Measurements from ENCODE around the gene EHBP1L1. TPM values are rescaled to one million over a fixed set of nuclear protein-coding genes. Genes with fewer than 3 reads are reported as not detected.

Gene EHBP1L1
- total and polyA plus RNA-seq, 2 of the 13 experiments (the other 11 are each of a cell fraction or from before 2014, with no cell fraction given): 8.3 to 10.6 TPM

DNA sequence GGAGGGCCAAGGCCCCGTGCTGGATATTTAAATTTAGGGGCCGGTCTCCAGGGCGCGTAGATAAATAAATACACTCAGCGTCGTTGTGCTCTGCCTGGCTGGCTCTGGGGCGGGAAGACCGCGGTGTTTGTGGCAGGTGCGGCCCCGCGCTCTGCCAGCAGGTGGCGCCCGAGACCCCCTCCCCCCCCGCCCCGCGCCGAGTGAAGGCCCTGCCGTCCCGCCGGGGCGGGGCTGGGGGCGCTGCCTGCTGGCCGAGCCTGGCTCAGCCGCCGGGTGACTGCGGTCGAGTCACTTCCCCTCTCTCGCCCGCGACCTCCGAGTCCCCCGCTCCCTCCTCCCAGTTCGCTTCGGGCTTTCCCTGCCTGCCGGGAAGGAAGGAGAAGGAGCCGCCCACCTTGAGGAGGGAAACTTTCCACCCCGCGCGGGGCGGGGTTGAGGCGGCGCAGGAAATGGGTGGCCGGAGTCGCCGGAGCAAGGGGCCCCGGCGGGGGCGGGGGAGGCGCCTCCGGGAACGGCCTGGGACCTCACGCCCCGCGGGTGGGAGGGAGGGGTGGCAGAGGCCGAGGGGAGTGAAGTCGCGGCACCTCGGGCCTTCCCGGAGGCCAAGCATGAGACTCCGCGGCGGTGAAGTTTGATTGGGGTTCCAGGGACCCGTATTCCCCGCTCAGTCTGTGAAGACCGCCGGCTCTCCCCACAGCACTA is 1.6 kb upstream of the EHBP1L1 start (continued):
- TF ChIP-seq ZNF30 (CRISPR knock-in tag; IDR thresholded peaks at IDR 0.05) (no peak), ZNF775 (CRISPR knock-in tag; IDR thresholded peaks at IDR 0.05; ENCODE audit: borderline replicate concordance) (no peak), IRF2 (CRISPR knock-in tag; IDR thresholded peaks at IDR 0.05) (no peak), ZNF225 (CRISPR knock-in tag; IDR thresholded peaks at IDR 0.05) (no peak), GPN1 (CRISPR knock-in tag; IDR thresholded peaks at IDR 0.05; ENCODE audit: borderline replicate concordance) (no peak), ELF1 (CRISPR knock-in tag; IDR thresholded peaks at IDR 0.05) (no peak), SETDB1 (CRISPR knock-in tag; IDR thresholded peaks at IDR 0.05; ENCODE audit: borderline replicate concordance) (no peak), ZBTB7A (CRISPR knock-in tag; IDR thresholded peaks at IDR 0.05) (no peak), U2AF2 (IDR thresholded peaks at IDR 0.05; ENCODE audit: low read depth, low read length) (no peak), ZBTB1 (CRISPR knock-in tag; IDR thresholded peaks at IDR 0.05; ENCODE audit: borderline replicate concordance) (no peak), ZNF263 (CRISPR knock-in tag; IDR thresholded peaks at IDR 0.05) (peak; percentile 63; the same call in 1 of the 2 replicates), GATAD1 (CRISPR knock-in tag; IDR thresholded peaks at IDR 0.05) (peak; percentile 65), ISX (CRISPR knock-in tag; conservative IDR thresholded peaks at IDR 0.05) (no peak), MAF1 (CRISPR knock-in tag; IDR thresholded peaks at IDR 0.05; ENCODE audit: borderline replicate concordance) (no peak), ZNF768 (CRISPR knock-in tag; IDR thresholded peaks at IDR 0.05) (no peak), SMC3 (IDR thresholded peaks at IDR 0.05; ENCODE audit: low read length) (no peak), GTF2F1 (IDR thresholded peaks at IDR 0.05; ENCODE audit: low read length) (no peak), GABPA (IDR thresholded peaks at IDR 0.05; ENCODE audit: low read depth, low read length) (no peak), GABPA (CRISPR knock-in tag; IDR thresholded peaks at IDR 0.05; ENCODE audit: low read depth) (no peak)
- TF ChIP-seq, protein P1, sequence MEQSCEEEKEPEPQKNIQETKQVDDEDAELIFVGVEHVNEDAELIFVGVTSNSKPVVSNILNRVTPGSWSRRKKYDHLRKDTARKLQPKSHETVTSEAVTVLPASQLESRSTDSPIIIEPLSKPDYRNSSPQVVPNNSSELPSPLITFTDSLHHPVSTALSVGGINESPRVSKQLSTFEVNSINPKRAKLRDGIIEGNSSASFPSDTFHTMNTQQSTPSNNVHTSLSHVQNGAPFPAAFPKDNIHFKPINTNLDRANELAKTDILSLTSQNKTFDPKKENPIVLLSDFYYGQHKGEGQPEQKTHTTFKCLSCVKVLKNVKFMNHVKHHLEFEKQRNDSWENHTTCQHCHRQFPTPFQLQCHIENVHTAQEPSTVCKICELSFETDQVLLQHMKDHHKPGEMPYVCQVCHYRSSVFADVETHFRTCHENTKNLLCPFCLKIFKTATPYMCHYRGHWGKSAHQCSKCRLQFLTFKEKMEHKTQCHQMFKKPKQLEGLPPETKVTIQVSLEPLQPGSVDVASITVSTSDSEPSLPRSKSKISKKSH (CRISPR knock-in tag; IDR thresholded peaks at IDR 0.05; ENCODE audit: borderline replicate concordance): no peak
- TF ChIP-seq, protein P2, sequence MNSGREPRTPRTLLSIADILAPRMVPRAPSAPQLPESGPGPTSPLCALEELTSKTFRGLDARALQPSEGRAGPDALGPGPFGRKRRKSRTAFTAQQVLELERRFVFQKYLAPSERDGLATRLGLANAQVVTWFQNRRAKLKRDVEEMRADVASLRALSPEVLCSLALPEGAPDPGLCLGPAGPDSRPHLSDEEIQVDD (CRISPR knock-in tag; IDR thresholded peaks at IDR 0.05; ENCODE audit: borderline replicate concordance): no peak
- TF ChIP-seq, protein P3, sequence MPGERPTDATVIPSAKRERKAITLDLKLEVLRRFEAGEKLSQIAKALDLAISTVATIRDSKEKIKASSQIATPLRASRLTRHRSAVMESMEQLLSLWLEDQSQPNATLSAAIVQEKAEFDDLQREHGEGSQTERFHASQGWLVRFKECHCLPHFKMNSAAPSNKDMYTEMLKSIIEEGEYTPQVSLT (CRISPR knock-in tag; IDR thresholded peaks at IDR 0.05; ENCODE audit: borderline replicate concordance, low read depth): no peak
- TF ChIP-seq, protein P4, sequence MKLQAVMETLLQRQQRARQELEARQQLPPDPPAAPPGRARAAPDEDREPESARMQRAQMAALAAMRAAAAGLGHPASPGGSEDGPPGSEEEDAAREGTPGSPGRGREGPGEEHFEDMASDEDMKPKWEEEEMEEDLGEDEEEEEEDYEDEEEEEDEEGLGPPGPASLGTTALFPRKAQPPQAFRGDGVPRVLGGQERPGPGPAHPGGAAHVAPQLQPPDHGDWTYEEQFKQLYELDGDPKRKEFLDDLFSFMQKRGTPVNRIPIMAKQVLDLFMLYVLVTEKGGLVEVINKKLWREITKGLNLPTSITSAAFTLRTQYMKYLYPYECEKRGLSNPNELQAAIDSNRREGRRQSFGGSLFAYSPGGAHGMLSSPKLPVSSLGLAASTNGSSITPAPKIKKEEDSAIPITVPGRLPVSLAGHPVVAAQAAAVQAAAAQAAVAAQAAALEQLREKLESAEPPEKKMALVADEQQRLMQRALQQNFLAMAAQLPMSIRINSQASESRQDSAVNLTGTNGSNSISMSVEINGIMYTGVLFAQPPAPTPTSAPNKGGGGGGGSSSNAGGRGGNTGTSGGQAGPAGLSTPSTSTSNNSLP (IDR thresholded peaks at IDR 0.05; ENCODE audit: low read depth, low read length): no peak
- TF ChIP-seq, protein P5, sequence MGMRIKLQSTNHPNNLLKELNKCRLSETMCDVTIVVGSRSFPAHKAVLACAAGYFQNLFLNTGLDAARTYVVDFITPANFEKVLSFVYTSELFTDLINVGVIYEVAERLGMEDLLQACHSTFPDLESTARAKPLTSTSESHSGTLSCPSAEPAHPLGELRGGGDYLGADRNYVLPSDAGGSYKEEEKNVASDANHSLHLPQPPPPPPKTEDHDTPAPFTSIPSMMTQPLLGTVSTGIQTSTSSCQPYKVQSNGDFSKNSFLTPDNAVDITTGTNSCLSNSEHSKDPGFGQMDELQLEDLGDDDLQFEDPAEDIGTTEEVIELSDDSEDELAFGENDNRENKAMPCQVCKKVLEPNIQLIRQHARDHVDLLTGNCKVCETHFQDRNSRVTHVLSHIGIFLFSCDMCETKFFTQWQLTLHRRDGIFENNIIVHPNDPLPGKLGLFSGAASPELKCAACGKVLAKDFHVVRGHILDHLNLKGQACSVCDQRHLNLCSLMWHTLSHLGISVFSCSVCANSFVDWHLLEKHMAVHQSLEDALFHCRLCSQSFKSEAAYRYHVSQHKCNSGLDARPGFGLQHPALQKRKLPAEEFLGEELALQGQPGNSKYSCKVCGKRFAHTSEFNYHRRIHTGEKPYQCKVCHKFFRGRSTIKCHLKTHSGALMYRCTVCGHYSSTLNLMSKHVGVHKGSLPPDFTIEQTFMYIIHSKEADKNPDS (CRISPR knock-in tag; IDR thresholded peaks at IDR 0.05): no peak

Measured in HepG2 (cell line).